Cardiac ventricle fibroblast (primary cell): ENCODE data around the gene G3BP2. TPM values are rescaled to one million over a fixed set of nuclear protein-coding genes. Genes with fewer than 3 reads are reported as not detected.

Experiments
- total RNA-seq: library from RNA; depleted of rRNA; stranded (reverse); fragments of >200 nt; gene quantifications from 2 replicates; pipeline ENCODE4 v1.2.3, GENCODE V29; 2015

The G3BP2 gene
- total RNA-seq: 87.3 and 94.4 TPM in 2 replicates

GRCh38 chr4:75673027-75673958, at the start of gene G3BP2:
Gene G3BP2, minus strand, starts transcription at chr4:75673411. Its CDS starts 11,386 bp downstream, at chr4:75662025.

GRCh38 chr4:75630174-75630936, 42.9 kb downstream of the G3BP2 start, which contains the start of gene CDKL2:
Gene CDKL2, minus strand, starts transcription at chr4:75630528. Its CDS starts 4,540 bp downstream, at chr4:75625988.

Other genes with a start within 250 kb of the G3BP2 start
- 8.2 and 14.6 TPM in 2 replicates for gene RCHY1, start 159.0 kb downstream of the G3BP2 start, total RNA-seq
- gene THAP6, start 158.9 kb downstream of the G3BP2 start, total RNA-seq: 7.1 and 9.5 TPM in 2 replicates
- gene ODAPH, start 117.3 kb downstream of the G3BP2 start, total RNA-seq: 0.15 TPM in 1 of 2 replicates, not detected in the other
- not detected in 2 replicates for gene CDKL2, start 42.9 kb downstream of the G3BP2 start, total RNA-seq
- gene USO1, start 51.2 kb upstream of the G3BP2 start, total RNA-seq: 70.0 and 74.5 TPM in 2 replicates
- gene PPEF2, start 229.0 kb upstream of the G3BP2 start, total RNA-seq: not detected in 2 replicates